ENCODE measurements around the gene DNAJC4.

Gene DNAJC4

DNA sequence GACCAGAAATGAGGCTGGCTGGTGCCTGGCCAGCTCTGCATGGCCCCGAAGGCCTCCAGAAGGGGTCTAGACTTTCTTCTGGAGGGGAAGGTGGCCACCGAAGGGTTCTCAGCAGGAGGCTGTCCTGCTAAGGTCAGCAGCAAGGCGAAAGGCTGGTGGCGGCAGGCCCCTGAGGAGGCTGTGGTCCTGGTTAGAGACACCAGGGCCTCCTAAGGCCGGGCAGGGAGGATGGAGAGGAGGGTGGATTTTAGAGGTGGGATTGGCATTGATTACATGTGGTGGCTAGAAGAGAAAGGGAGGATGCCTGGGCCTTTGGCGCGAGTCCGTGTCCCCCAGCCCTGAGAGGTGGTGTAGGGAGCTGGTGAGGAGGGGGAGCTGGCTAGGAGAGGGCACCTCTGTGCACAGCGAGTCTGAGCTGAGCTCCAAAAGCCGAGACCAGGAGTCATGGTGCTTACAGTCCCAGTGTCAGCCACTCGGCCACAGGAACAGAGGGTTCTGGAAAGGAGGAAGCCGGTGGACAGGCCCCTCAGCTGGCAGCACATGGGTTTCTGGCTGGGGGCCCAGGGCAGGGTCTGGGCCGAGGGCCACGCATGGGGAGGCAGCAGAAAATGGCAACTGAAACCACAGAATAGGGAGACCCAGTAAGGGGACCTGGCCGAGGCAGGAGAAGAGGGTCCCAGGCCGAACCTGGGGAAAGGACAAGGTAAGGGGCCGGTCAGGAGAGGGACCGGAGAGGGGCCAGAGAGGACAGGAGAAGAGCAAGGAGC lies 21.4 kb upstream of the DNAJC4 start:
- DNase-seq, result no peak

DNA sequence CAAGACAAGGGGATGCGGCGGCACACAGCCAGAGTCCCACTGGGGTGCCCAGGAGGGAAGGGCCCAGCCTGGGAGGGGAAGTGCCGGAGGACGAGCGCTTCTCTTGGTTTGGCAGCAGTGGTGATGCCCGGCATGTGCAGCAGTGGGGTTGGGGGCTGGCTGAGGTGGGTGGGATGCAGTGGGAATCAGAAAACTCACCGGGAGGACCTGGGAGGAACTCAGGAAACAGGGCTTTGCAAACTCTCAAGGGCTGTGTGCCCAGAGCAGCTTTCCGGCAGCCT lies 20.8 kb upstream of the DNAJC4 start:
- no peak for DNase-seq

DNA sequence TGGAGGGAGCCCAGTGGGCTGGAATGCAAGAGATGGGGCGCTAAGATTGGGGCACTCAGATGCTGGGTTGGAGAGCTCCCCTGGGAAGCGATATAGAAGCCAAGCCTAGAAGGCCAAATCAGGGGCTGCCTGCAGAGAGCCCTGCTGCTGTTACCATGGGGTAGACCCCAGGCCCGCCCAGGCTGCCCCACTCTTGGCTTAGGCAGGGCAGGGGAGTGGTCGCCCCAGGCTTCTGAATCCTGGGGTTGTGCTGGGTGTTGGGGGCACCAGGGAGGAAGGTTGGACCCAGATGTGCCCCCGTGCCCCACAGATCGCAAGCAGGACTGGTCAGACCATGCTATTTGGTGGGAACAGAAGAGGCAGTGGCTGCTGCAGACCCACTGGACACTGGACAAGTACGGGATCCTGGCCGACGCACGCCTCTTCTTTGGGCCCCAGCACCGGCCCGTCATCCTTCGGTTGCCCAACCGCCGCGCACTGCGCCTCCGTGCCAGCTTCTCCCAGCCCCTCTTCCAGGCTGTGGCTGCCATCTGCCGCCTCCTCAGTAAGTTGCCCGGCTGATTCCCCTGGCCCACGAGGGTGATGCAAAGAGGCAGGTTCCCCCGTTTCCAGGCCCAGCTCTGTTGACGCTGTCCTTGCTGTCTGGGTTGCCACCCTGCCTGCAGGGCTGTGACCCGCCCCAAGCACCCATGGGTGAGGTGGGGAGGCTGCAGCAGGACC lies 19.9 kb upstream of the DNAJC4 start:
- DNase-seq, result no peak

DNA sequence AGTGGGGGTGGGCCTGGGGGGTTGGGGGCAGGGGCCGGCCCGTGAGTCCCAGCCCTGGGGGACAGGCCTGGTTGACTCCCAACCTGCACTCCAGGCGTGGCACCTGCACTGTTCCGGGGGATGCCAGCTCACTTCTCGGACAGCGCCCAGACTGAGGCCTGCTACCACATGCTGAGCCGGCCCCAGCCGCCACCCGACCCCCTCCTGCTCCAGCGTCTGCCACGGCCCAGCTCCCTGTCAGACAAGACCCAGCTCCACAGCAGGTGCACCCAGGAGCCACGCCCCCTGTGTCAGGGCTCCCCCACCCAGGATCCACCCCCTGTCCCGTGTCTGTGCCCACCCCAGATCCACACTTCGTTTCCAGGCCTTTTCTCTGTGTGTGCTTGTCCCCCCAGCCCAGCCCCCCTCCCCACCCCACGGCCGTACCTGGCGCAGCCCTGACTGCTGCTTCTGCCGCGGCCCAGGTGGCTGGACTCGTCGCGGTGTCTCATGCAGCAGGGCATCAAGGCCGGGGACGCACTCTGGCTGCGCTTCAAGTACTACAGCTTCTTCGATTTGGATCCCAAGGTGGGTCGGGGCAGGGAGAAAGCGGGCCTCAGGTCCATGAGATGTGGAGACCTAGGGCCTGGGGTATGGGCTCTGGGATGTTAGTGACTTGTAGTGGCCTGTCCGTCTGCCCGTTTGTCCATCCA lies 19.0 kb upstream of the DNAJC4 start:
- DNase-seq, result no peak

DNA sequence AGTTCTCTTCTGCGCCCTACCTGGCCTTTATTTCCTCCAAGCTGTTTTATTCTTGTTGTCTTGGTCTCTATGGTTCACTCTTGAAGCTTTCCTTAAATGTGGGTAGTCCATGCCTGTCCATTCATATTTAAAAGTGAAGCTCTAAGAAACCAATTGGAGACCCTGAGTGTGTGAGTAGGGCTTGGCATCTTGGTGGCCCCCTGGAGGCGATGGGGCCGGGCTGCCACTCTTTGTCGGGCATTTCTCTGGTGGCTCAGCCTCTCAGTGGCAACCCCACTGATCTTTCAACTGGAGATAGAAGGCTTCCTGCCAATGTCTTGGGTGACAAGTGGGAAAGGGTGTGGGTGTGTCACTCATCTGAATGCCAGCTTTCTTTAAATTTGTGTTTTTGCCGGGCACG lies 13.5 kb upstream of the DNAJC4 start:
- DNase-seq, result no peak

DNA sequence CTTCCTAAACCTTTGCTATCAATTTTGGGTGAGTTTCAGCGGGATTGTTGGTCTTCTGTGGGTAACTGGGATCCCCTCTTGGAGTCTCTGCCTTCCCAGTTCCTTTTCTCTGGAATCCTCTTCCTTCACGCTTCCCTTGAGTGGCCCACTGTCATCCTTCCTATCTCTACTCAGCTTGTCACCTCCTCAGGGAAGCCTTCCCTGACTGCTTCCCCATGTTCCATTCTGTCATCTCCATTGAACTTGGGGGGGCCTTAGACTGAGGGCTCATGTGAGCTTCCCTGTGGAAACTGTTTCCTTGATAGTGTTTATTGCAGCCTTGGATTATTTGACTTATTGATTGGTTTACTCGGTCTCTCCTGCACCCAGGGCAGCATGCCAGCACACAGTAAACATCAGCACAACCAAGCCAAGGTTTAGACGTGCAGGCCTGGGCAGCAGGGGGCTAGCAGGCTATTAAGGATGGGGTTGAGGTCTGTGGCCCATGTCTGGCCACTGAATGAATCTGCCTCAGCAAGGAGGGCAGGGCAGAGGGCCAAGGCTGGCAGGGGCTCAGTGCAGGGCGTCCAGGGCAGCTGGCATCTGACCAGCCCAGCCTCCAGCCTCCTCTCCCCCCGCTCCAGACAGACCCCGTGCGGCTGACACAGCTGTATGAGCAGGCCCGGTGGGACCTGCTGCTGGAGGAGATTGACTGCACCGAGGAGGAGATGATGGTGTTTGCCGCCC lies 11.6 kb upstream of the DNAJC4 start:
- peak; percentile 48 for DNase-seq

DNA sequence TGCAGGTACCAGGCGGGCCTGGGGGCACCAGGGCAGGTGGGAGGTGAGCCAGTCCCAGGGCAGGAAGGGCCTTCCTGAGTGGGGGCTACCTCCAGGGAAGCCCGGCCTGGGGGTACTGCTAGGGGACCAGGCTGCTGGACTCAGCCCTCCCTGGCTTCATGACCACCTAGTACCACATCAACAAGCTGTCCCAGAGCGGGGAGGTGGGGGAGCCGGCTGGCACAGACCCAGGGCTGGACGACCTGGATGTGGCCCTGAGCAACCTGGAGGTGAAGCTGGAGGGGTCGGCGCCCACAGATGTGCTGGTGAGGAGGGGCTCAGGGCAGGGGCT lies 11.0 kb upstream of the DNAJC4 start:
- DNase-seq, result no peak

DNA sequence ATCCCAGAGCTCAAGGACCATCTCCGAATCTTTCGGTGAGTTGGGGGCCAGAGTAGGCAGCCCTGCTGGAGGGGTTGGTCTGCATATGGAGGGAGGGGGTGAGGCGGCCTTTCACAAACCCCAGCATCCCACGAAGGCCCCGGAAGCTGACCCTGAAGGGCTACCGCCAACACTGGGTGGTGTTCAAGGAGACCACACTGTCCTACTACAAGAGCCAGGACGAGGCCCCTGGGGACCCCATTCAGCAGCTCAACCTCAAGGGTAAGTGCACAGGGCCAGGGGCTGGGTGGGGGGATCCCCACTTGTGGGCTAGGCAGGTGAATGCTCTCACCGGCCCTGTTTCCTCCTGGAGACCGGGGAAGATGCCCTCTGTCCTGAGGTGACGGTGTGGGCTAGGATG lies 10.6 kb upstream of the DNAJC4 start:
- no peak for DNase-seq

DNA sequence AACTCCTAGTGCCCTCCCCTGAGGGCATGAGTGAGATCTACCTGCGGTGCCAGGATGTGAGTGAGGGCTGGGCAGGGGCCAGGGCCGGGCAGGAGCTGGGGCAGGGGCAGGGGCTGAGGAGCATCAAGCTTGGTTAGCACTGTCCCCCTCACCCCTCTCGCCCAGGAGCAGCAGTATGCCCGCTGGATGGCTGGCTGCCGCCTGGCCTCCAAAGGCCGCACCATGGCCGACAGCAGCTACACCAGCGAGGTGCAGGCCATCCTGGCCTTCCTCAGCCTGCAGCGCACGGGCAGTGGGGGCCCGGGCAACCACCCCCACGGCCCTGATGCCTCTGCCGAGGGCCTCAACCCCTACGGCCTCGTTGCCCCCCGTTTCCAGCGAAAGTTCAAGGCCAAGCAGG lies 10.1 kb upstream of the DNAJC4 start:
- no peak for DNase-seq

DNA sequence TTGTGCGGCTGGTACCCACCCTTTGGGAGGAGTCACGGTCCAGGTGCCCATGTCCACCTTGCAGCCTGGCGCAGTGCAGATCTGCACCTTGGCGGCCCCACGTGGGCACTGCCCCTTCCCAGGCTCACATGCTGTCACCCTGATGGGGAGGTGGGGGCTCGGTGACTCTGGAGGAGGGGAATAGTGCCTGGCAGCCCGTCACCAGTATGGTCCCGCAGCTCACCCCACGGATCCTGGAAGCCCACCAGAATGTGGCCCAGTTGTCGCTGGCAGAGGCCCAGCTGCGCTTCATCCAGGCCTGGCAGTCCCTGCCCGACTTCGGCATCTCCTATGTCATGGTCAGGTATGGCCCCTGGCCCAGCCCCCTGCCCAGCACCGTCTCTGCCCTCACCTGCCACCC lies 9.6 kb upstream of the DNAJC4 start:
- DNase-seq, result no peak

DNA sequence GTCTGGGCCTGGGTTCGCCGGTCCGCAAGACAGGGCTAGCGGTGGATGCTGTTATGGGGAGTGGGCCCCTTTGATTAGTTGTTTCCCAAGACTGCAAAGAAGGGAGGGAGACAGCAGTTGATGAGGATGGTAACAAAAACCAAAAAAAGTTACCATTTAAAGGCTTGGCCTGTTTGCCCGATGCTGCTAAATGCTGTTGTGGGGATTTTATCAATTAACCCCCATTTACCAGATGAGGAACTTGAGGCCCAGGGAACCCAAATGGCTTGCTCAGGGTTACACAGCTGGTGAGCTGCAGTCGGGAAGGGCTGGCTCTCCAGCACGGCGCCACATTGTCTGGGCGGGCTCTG lies 7.7 kb upstream of the DNAJC4 start:
- no peak for DNase-seq

DNA sequence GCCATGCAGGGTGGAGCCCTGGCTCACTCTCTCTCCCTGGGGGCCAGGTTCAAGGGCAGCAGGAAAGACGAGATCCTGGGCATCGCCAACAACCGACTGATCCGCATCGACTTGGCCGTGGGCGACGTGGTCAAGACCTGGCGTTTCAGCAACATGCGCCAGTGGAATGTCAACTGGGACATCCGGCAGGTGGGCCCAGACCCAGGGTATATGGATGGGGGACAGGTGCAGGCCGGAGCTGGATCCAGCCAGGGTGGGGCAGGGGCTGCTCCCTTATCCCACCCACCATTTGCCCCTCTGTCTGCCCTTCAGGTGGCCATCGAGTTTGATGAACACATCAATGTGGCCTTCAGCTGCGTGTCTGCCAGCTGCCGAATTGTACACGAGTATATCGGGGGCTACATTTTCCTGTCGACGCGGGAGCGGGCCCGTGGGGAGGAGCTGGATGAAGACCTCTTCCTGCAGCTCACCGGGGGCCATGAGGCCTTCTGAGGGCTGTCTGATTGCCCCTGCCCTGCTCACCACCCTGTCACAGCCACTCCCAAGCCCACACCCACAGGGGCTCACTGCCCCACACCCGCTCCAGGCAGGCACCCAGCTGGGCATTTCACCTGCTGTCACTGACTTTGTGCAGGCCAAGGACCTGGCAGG lies 7.2 kb upstream of the DNAJC4 start:
- DNase-seq, result no peak

DNA sequence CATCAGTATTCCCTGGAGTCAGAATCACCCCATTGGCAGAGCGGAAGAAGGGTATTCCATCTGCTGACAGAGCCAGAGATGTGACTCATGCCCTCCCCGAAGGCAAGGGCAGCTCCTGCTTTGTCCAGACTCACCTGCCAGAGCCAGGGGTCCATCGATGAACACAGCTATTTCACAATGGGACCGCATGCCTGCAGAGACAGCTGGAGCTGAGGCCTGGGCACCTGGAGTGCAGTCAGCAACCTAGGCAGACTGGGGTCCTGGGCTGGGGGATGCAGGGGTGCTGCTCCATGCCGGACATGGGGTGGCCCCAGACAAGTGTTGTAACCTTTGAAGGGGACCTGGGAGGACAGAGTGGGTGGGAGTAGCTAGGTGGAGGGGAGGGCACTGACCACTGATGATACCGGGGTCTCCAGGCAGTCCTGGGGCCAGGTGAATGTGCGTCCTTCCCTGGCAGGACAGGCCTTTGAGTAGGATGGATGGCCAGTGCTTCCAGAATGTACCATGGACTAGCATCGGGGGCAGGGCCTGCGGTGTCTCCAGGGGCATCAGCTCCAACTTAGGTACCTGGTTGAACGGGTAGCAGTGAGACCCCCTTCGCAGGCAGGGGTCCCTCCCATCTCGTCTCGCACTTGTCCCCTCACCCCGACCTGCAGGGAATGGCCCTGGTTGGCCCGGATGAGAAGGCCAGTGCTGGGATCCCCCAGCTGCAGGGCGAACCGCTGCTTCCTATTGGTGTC lies 6.0 kb upstream of the DNAJC4 start:
- DNase-seq, result no peak

DNA sequence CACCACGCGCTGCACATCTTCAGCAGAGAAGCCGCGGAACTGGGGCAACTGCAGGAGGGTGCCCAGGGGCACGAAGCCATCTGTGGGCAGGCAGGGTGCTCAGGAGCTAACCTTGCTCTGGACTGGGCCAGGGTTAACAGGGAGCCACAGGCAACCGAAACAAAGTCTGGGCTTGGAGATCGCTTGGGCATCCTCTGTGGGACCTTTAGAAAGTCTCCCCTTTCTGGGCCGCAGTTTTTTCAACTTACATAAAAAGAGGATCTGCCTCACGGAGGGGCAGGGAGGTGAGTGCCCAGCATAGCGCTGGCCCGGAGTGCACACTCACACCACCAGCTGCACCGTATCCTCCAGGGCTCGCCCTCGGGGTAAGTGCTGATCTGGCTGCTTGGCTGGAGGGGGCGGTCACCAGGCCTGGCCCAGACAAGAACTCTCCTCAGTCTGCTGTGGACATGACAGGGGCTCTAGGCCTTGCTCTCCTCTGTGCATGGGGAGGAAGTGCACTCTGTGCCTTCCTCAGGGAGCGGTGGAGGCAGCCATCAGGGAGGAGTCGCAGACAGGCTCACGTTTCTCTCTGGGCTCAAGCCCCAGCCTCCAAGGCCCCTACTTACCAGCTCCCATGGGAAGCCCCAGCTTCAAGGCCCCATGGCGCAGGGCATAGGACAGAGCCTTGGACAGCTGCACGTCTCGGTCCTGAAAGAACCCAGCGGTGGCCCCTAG lies 5.3 kb upstream of the DNAJC4 start:
- no peak for DNase-seq

DNA sequence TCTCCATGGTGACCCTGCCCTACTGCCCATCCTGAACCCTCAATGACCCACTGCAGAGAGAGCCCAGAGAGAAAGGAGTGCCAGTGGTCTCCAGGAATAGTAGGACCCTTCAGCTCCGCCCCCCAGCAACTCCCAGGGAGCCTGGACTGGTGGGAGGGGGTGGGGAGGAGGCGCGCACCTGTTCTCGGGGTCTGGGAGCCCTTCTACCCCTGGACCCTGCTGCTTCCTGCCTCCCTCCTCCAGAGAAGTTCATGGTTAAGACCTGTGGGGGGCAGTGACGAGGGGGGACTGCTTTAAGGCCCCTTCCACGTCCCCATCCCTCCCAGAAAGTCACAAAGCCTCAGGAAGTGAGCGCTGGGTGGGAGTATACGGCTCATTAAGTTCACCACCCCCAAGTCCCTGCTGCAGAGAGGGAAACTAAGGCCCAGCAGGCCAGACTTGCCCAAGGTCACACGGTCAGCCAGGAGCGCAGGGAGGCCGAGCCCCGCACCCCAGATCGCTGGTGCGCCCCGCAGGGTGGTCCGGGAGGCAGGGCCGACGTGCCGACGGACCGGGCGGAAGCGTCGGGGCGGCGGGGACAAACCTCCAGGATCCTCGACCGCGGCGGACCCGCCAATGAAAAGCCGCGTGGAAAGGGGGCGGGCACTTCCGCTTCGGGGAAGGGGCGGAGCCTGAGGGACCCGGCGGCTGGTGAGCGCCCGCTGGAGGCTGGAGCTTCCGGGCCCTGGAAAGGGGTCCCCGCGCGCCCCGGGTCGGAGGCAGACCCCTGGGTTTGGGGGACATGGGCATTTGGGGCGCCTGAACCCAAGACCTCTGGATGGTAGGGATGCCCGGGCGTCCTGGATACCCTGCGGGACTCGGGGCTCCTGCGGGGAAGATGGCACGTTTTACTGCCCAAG lies 4.5 kb upstream of the DNAJC4 start, which contains the start of the genes NUDT22 and TRPT1:
NUDT22 (plus strand) TSS at position 667 of the 899 bp plus-strand sequence. CDS start 379 bp downstream, outside the sequence.
TRPT1 (minus strand) TSS at position 579 of the 899 bp plus-strand sequence; CDS start at position 253, 326 bp downstream.
- peak; percentile 80 for DNase-seq

DNA sequence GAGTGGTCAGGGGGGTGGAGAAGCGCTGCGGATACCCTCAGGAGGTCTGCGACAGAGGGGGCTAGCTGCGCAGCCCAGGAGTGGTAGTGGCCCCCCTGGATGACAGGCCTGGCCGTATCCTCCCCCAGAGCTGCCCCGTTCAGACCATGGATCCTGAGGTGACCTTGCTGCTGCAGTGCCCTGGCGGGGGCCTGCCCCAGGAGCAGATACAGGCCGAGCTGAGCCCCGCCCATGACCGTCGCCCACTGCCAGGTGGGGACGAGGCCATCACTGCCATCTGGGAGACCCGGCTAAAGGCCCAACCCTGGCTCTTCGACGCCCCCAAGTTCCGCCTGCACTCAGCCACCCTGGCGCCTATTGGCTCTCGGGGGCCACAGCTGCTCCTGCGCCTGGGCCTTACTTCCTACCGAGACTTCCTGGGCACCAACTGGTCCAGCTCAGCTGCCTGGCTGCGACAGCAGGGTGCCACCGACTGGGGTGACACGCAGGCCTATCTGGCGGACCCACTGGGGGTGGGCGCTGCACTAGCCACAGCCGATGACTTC lies 3.8 kb upstream of the DNAJC4 start:
- peak; percentile 68 for DNase-seq

DNA sequence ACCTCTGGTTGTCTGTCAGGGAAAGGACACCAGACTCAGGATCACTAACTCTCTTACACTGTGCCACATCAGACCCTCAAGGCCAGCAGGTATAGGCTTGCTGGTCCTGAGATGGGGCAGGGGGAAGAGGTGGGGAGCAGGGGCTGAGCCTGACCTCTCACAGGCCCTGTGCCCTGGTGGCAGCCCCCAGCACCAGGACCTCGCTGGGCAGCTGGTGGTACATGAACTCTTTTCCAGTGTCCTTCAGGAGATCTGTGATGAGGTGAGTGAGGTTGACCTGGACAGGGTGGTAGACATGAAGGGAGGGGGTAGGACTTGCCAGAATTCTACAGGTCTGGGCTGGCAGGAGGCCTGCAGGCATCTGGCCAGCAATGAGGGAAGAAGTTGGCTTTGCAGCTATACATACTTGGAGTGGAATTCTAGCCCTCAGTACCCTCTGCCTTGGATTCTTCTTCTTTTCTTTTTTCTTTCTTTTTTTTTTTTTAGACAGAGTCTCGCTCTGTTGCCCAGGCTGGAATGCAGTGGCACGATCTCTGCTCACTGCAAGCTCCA lies 2.9 kb upstream of the DNAJC4 start:
- no peak for DNase-seq

DNA sequence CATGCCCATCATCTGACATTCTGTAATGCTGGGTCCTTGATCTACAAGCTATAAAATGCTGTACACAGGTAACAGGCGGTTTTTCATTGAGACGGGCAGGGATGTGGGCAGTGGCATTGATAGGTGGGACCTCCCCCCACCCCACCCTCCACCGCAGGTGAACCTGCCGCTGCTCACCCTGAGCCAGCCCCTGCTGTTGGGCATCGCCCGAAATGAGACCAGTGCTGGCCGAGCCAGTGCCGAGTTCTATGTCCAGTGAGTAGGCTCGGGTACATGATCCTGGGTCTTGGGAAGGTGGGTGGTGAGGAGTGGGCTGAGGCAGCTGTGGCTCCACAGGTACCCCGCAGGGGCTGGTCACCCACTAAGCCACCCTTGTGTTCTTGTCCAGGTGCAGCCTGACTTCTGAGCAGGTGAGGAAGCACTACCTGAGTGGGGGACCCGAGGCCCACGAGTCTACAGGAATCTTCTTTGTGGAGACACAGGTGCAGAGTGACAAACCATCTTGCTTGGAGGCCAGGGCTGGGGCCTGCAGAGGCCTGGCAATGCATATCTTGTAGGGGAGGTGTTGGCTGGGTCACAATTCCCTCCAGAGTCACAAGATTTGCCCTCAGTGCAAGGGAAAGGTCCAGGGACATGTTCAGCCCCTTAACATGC lies 1.1 kb upstream of the DNAJC4 start:
- no peak for DNase-seq

DNA sequence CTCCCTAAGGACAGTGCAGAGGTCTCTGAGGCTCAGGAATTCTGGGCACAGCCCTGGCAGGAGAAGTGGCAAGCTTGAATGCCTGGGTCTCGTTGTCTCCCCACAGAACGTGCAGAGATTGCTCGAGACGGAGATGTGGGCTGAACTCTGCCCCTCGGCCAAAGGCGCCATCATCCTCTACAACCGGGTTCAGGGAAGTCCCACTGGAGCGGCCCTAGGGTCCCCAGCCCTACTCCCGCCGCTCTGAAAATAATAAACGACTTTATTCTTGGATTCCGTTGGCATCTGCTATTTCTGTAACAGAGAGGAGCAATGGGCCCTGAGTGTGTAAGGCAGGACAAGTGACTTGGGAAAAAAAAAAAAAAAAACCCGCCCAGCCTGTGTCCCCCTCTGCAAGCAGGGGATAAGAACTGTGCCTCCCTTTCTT lies 591 bp upstream of the DNAJC4 start:
- DNase-seq, result no peak
